GM21367 (cell line): ENCODE data around the gene LTV1.
"Not testable (repeated sequence)": the region's sequence is repeated elsewhere in the genome, so short reads cannot be mapped to it uniquely, and the experiment has no call there.

Experiments used
- ATAC-seq: cut with Tn5 transposase; IDR thresholded peaks from one replicate; pipeline ENCODE4 v1.9.1; 2021; ENCODE audit not compliant: unreplicated experiment

Gene LTV1, protein sequence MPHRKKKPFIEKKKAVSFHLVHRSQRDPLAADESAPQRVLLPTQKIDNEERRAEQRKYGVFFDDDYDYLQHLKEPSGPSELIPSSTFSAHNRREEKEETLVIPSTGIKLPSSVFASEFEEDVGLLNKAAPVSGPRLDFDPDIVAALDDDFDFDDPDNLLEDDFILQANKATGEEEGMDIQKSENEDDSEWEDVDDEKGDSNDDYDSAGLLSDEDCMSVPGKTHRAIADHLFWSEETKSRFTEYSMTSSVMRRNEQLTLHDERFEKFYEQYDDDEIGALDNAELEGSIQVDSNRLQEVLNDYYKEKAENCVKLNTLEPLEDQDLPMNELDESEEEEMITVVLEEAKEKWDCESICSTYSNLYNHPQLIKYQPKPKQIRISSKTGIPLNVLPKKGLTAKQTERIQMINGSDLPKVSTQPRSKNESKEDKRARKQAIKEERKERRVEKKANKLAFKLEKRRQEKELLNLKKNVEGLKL

DNA sequence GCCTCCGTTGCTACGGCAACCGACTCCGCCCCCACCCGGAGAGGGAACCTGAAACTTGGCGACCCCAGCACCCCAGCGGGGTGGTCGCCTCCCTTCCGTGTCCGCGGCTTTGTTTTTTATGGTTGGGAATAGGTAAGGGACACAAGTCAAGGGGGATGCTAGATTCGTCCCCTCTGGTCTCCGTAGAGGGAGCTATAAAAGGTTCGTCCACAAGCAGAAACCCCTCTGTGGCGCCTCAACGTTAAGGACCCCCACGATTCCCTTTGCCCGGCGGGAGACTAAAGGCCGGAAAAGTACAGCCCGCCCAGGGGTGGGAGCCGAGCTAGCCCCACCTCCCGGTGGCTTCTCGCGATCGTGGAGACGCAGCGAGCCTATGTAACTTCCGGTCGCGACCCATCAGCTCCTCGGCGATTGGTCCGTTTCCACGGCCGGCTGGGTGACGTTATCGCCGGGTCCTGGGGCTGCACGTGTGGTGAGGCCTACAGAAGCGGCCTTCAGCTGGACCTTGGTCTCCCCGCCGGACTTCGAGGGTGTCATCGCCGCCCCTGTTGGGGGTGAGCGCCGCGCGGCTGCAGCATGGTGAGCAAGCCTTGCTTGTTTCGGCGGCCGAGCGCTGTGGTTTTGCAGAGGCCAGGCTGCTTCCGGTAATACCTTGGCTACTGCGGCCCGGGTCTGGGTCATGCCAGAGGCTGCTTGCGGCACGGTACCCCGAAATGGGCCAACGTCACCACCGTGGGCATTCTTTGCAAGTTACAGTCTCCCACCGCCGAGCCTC, at the start of gene LTV1:
LTV1 (plus strand) TSS at position 437 of the 775 bp plus-strand sequence; CDS start at position 577, 140 bp downstream.
- ATAC-seq = peak; percentile 100

DNA sequence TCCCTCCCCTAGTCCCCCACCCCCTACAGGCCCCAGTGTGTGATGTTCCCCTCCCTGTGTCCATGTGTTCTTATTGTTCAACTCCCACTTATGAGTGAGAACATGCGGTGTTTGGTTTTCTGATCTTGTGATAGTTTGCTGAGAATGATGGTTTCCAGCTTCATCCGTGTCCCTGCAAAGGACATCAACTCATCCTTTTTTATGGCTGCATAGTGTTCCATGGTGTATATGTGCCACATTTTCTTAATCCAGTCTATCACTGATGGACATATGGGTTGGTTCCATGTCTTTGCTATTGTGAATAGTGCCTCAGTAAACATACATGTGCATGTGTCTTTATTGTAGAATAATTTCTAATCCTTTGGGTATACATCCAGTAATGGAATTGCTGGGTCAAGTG, 46.6 kb upstream of the LTV1 start:
- ATAC-seq = not testable (repeated sequence)

DNA sequence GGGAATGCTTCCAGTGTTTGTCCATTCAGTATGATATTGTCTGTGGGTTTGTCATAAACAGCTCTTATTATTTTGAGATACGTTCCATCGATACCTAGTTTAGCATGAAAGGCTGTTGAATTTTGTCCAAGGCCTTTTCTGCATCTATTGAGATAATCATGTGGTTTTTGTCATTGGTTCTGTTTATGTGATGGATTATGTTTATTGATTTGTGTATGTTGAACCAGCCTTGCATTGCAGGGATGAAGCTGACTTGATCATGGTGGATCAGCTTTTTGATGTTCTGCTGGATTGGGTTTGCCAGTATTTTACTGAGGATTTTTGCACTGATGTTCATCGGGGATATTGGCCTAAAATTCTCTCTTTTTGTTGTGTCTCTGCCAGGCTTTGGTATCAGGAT, 44.7 kb upstream of the LTV1 start:
- ATAC-seq = not testable (repeated sequence)

DNA sequence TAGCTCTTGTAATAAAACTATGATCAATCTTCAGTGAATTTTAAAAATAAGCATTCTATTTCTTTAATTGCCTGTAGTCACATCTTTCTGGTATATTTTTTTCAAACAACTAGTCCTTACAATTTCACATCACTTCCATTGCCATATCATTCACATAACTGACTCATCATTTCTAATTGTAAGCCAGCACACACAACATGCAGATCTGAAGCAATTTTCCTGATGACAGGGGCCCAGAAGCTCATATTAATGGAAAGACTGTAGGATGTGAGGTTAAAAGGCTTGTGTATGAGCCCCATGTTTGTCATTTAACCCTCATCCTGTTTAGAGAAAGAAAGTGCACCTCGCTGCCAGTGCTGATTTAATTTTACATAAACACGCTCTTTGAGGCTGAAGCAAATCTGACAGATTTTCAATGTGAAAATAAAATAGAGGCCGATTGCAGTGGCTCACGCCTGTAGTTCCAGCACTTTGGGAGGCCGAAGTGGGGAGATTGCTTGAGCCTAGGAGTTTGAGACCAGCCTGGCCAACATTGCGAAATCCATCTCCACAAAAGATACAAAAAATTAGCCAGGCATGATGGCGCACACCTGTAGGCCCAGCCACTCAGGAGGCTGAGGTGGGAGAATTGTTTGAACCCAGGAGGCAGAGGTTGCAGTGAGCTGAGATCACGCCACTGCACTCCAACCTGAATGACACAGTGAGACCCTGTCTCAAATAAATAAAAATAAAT, 40.1 kb upstream of the LTV1 start:
- no peak for ATAC-seq

DNA sequence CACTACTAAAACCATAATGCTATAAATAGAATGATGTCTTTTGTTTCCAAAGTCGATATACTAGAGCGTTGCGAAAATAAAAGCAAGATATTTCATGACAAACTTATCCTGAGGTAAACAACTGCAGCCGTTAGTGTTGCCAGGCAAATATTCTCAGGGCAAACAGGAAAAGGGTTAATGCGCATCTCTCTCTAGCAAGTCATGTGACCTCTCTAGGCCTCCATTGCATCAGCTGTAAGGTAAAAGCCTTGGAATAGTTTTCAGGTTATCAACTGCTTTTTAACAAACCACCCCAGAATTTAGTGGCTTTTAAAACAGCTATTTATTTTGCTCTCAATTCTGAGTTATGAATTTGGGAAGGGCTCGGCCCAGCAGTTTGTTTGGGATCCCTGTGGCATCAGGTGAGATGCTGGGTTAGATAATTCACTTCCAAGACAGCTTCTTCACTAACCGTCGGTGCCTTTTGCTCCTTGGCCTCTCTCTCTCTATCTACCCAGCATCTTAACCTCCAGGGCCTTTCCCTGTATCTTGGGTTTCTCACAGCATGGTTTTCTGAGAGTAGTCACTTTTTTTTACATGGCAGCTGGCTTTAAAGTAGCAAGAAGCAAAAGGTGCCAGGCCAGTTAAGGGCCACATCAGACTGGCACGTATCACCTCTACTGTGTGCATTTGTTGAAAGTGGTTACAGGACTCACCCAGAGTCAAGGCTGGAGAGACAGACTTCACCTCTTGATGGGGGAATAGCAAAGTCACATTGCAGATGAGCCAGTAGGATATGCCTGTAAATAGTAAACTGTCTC, 39.2 kb upstream of the LTV1 start:
- ATAC-seq = no peak

DNA sequence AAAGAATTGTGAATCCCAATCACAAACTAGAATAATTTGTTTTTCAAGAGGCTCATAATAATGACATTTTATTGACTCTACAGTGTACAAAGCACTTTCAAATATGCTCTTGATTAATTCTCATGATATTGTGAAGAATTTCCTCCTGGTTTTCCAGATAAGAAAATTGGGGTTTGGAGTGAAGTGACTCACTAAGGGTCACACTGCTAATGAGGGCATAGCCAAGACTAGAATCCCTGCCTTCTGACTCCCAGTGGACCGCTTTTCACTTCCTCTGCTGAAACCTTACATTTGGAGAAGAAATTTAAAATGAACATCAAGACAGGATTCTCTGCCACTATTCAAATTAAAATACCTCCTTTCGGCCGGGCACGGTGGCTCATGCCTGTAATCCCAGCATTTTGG, 38.3 kb upstream of the LTV1 start:
- ATAC-seq = no peak

DNA sequence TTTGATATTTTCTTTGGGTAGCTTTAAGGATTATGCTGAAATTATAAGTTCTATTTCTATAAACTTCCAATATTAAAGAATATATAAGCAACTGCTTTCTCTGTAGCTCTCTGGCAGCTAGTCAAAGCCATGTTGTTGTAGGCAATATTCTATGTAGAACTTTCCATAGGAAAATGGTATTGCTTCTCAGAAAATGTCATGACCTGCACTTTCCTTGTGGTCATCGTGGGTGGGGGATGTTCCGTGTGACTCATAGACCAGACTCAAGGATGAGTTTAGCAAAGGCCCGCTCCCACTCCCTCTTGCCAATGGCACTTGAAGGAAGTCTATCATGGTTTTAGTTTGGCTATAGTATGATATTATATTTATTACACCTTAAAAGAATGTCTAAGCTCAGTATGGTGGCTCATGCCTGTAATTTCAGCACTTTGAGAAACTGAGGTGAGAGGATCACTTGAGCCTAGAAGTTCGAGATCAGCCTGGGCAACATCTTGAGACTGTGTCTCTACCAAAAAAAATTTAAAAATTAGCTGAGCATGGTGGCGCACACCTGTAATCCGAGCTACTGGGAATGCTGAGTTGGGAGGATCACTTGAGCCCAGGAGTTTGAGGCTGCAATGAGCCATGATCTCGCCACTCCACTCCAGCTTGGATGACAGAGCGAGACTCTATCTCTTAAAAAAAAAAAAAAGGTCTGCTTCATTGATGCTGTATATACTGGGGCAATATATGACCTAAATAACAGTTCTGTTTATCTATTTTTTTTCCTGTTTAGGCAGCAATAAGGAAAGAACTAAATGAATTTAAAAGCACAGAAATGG, 36.6 kb upstream of the LTV1 start:
- no peak for ATAC-seq

DNA sequence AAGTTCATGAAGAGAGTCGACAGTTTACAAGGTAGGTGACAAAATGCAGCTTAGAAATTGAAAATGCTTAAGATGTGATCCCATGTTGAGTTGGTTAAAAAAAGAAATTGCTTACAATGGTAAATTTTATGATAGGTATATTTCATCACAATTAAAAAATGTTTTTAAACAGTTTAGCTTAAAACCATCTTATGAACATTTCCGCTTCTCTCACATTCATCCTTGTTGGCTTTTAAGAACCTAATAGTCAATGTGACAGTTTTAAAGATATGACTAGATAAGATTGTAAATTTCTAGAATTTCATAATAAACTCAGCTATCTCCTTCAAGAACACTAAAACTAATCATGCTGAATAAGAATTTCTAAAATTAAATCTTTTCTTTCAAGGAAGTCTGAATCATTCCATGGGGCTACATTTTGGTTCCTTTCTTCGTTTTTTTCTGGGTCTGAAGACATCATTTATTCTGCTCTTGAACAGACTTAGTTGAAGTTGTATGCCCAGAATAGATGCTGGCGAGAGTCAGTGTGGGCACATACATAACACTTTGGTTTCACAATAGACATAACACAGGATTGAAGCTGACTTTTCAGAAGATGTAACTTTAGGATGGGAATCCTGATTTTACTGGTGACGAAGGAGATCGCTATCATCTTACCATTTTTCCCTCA, 35.9 kb upstream of the LTV1 start:
- no peak for ATAC-seq

DNA sequence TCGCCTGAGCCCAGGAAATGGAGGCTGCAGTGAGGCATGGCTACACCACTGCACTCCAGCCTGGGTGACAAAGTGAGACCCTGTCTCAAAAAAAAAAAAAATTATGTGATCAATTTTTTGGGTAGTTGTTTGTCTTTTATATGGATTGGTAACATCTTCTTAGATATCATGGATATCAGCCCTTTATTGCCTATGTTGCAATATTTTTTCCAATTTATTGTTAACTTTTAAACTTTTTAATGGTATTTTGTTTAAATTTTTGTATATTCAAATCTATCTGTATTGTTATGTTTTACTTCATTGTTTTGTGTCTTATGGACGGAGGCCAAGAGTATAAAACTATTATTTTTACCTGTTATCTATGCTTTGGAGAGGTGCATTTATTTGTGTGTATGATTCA, 32.4 kb upstream of the LTV1 start:
- no peak for ATAC-seq

DNA sequence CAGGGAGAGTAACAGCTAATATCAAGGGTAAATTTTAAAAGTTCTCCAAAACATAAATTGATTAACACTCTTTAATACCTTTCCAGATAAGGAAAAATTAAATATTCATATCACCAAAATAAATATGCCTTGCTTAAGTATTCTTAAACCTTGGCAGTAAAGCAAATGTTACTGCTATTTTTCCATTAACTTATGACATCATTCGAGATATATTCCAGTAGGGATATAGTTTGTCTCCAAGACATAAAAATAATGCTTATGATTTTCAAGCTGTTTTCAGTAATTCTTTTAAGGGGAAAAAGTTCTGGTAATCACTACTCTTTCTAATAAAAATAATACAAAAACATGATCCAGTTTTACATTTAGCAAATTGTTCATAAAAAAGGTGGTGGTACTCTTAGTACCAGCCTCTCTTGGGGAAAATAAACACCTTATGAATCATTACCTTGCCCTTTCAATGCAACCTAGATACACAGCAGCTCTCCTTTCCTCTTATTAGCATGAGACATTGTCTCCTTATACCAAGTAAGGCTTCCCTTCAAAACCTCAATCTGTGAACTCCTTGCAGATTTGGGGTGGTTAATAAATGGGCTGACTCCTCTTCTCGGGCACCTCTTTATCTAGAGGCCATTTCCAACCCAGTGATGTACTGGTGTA, 31.5 kb upstream of the LTV1 start:
- no peak for ATAC-seq

DNA sequence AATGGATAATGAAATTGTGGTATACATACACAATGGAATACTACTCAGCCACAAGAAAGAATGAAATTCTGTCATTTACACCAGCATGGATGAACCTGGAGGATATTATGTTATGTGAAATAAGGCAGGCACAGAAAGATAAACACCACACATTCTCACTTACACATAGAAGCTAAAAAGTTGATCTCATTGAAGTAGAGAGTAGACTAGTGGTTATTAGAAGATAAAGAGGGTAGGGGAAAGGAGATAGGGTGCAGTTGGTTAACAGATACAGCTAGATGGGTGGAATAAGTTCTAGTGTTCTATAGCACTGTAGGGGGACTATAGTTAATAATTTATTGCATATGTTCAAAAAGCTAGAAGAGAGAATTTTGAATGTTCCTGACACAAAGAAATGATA, 25.5 kb upstream of the LTV1 start:
- no peak for ATAC-seq

DNA sequence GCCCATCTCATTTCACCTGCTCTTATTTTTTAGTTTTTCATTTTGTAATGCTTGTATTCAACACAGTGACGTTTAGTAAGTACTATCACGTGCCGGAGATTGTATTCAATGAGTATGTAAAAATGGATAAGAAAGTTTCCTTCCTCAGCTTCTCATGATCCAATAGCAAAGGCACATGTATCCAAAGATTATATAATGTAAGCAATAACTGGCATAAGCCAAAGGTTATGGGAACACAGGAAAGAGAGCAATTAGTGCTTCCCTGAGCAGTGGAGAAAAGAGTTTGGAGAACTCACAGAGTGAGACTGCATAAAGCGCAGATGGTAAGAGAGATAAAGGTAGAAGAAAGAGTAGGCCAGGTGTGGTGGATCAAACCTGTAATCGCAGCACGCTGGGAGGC, 21.8 kb upstream of the LTV1 start:
- no peak for ATAC-seq

DNA sequence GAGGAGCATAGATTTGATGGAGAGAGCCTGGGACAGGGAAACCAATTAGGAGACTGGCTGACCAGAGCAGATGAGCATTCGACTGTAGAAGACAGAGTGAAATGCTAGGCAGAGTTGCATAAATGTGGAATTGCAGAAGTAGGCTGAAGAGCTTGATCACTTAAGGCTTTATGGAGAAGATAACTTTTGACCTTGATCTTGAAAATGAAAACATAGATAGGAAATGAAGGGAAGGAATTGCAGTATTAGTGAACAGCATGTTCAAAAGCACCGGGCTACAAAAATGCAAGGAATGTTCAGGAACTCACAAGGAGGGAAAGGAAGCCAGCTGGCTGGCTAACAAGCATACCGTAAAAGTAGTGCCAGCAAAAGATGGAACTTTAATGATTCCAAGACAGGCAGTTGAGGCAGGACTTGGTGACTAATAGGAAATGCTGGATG, 20.5 kb upstream of the LTV1 start:
- ATAC-seq = no peak

DNA sequence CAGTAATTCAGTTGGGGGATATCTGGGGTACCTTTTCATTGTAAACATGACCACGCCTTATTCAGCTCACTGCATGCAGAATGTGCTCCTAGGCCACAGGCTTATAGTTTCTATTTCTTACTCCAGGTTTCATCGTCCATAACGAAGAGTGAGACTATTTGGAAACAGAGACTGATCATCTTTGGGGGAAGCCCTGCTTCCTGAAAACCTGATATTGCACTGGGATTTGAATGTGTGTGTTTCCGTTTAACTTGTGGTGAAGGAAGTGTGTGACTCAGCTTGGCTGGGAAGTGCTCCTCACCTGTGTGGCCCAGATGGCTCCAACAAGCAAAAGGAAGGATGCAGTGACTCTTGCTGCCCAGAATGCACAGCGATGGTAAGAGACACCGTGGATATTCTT, 19.6 kb upstream of the LTV1 start:
- ATAC-seq = no peak

DNA sequence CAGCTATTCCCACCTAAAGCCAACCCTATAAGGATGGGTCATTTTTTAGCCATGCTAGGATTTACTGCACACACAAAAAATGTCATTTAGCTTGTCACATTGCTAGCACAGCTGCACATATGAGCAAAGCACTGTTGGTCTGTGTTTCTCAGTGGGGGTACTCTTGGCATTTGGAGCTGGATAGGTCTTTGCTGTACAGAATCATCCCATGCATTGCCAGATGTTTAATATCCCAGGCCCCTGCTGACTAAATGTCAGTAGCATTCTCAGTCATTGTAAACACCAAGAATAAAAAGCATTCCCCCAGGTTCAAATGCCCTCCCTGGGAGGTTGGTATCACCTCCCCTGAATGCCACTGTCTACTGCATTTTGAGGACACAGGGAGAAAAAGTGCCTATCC, 14.6 kb upstream of the LTV1 start:
- ATAC-seq = no peak

DNA sequence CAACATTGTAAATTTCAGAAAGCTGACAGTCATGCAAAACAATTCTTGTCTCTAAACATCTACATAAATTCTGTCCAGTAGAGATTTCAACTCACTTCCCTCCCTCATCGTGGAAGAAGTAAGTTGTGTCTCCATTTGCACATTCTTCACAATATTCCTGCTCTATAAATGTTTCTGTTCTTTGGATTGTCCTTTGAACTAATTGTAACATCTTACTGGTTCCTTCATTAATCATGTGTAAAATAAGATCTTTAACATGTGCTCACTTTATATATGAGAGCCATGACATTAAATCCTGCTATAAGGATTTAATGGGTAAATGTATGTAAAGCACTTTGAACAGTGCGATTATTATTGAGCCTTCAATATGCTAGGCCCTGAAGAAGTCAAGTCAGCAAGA, 7.0 kb upstream of the LTV1 start:
- no peak for ATAC-seq

DNA sequence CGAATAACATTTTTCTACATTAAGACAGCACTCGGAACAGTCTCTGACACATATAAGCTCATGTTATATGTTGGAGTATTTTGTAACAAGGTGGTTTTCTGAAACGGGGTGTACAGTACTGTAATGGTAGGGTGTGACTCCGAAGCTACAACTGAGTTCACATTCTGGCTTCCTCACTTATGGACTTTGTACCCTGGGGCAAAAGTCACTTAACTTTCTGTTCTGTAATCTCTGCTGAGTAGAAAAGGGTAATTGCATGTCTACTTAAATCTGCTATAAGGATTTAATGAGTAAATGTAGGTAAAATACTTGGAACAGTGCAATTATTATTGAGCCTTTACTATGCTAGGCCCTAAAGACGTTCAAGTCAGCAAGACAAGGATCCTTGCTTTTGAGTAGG, 4.7 kb upstream of the LTV1 start:
- ATAC-seq = no peak

DNA sequence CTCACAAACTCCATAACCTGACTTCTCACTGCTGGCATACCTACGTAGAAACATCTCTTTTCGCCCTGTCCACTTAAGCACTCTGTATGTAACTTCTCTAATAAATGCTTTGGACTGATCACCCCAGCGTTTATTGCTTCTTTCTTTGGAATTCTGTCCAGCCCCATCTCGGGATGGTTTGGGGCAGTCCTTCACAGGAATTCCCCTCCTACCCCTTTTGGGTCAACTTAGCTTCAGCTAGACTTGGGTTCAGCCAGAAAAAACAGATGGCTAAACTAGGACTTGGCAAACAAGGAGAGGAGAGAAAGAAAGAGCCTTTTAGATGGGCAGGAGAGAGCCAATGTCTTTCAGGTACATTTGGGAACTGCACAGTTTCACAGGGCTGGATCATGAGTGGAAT, 3.9 kb upstream of the LTV1 start:
- no peak for ATAC-seq
